HG02970 (cell line): ENCODE results near the gene PRPF38B.
A peak's percentile ranks its signal among the peaks of the same experiment; 100 is the strongest.
"Not testable (repeated sequence)": the region's sequence is repeated elsewhere in the genome, so short reads cannot be mapped to it uniquely, and the experiment has no call there.

ENCODE experiments used
- ATAC-seq: cut with Tn5 transposase; IDR thresholded peaks from one replicate; pipeline ENCODE4 v1.9.1; 2021; ENCODE audit warnings: mild to moderate bottlenecking, moderate library complexity, moderate number of reproducible peaks; ENCODE audit not compliant: unreplicated experiment, low FRiP score

The PRPF38B gene, protein sequence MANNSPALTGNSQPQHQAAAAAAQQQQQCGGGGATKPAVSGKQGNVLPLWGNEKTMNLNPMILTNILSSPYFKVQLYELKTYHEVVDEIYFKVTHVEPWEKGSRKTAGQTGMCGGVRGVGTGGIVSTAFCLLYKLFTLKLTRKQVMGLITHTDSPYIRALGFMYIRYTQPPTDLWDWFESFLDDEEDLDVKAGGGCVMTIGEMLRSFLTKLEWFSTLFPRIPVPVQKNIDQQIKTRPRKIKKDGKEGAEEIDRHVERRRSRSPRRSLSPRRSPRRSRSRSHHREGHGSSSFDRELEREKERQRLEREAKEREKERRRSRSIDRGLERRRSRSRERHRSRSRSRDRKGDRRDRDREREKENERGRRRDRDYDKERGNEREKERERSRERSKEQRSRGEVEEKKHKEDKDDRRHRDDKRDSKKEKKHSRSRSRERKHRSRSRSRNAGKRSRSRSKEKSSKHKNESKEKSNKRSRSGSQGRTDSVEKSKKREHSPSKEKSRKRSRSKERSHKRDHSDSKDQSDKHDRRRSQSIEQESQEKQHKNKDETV

DNA sequence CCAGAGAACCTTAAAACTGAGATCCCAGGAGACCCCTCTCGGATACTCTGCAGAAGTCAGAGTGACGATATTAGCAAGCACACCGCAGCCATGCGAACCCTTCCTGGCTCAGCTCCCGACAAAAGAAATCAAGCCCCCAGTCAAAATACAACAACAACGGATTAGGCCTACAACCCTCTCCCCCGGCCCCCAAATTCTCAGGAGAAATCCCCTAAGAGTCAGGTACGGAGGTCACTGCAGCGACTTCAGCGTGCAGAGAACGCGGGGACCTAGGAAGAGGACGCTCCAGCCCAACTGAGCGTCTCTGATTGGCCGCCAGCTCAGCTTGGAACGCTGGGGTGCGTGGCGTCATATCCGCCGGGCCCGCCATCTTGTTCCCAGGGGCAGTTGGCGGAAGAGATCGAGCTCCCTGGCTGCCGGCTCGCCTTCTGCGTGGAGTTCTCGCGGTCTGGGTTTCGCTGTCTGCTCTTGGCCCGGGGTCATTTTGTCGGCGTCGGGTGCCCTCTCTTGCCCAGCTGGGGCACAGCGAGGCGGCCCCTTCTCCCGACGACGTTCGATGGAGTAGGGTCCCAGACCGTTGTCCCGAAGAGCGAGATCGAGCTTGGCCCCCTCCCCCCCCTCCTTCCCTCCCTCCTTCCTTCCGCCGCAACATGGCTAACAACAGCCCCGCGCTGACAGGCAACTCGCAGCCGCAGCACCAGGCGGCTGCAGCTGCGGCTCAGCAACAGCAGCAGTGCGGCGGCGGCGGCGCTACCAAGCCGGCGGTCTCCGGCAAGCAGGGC lies at the start of gene PRPF38B:
Gene PRPF38B, plus strand, starts transcription at position 369 of the 782 bp plus-strand sequence. Its CDS starts 282 bp downstream, at position 651.
- peak; percentile 93 for ATAC-seq

DNA sequence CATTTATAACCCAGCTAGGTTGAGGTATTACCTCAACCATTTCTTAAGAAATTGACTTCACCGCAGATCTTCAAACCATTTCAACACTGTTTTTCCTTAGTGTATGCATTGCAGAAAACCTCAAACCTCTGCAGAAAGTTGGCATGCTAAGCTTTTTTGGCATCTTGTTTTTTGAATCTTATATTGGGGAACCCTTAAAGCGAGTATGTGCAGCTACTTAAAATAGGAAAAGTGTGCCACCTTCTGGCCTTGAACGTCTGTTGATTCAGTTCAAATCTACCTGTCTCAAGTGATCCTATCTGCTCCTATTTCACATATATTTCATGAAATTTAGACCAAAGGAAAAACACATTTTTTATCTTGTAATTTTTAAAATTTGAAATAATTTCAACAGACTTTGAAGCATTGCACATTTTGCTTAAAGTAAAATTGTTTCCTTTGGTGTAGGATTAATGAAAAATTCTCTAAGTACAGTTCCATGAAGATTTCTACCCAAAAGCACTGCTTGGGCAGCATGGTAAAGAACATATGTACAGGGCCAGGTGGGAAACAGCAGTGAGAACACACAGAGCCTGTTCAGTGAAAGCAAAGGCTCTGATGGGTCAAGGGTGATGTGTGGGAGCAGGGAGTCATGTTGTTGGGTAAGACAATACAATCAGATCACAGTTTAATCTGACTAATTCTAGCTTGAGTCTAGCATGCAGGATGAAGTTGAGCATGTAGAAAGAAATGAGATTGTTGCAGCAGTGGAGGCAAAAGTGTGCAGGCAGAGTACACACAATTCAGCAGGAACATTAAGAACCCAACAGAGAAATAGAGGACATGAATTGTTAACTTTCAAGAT lies 48.4 kb upstream of the PRPF38B start:
- ATAC-seq = no peak

DNA sequence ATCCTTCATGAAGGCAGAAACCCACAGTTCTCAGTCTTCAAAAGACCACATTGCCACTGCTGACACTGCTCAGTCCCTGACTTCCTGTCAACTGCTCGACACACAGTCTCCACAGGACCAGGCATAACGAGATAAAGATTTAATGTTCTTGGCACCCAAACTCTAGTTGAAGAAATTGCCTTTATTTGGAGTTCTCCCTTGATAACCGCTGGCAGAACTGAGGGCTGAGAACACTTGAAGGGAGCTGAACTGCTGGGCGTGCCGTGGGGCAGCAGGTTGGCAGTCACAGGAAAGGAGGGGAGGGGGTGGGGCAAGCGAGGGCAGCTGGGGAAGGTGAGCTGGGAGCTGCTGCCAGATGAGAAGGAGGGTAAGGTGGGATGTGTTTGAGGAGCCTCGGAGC lies 47.1 kb upstream of the PRPF38B start:
- no peak for ATAC-seq

DNA sequence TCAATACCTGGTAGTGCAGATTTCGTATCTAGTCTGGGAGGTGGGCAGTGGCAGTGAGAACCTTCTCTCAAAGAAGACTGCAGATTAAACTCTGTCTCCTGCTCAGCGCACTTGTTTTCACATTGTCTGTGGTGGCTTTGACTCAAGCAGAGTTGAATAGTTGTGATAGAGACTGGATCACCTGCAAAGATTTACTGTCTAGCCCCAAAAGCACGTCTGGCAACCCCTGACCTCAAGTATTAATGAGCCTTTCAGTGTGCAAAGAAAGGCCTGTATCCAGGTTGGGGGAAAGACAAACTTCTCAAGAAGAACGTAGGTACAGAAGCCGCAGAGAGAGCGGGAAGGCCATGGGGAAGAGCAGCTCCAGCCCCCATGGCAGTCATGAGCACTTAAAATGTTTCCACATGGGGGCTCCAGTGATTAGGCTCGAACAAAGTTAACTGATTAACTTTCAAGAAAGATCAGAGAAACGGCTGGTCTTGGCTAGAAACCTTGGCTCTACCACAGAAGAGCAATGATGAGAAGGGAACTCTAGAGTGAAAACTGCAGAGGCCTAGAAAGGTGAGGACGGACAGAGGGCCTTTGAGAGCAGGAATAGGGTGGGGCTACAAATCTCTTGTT lies 46.4 kb upstream of the PRPF38B start:
- no peak for ATAC-seq

DNA sequence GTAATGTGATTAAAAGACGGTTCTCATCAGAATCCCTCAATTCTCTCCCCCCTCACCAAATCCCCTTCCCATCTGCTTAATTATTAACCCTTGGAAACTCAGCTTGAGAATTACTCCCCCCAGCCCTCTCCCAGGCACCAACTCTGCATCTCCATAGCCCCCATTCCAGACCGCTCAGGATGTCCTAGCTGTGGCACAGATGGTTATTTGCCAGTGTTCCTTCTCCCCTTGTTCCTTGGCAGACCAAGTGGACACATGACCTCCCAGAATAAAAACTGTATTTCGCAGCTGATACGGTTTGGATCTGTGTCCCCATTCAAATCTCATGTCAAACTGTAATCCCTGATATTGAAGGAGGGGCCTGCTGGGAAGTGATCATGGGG lies 45.9 kb upstream of the PRPF38B start:
- no peak for ATAC-seq

DNA sequence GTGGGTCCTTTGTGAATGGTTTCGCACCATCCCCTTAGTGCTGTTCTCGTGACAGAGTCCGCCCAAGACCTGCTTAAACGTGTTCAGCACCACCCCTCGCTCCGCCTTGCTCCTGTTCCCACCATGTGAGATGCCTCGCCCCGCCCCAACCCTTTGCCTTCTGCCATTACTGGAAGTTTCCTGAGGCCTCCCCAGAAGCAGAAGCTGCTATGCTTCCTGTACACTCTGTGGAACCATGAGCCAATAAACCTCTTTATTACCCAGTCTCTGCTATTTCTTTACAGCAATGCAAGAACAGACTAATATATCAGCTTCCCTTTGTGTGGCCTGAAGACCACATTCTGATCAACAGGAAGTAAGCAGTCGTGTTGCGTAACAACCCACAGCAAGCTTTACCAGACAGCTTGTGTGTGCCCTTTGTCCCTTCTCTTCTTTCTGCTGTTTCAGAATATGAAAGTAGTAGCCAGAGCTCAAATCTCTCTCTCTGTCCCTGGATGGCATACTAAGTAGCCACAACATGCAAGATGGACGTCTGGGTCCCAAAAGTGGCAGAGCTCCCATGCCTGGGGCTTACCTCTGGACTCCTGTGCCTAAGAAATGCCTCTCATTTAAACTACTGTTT lies 45.4 kb upstream of the PRPF38B start:
- no peak for ATAC-seq

DNA sequence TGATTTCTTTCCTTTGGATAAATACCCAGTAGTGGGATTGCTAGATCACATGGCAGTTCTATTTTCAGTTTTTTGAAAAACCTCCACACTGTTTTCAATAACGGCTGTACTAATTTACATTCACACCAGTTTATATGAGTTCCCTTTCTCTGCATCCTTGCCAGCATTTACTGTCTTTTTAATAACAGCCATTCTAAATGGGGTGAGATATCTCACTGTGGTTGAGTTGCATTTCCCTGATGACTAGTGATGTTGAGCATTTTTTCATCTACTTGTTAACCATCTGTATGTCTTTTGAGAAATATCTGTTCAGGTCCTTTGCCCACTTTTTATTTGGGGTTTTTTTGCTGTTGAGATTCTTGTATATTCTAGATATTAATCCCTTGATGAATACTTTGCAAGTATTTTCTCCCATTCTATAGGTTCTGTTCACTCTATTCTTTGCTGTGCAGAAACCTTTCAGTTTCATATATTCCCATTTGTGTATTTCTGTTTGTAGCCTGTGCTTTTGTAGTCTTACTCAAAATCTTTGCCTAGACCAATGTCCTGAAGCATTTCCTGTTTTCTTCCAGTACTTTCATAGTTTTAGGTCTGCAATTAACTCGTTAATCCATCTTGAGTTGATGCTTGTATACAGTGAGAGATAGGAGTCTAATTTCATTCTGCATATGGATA lies 38.5 kb upstream of the PRPF38B start:
- ATAC-seq = no peak

DNA sequence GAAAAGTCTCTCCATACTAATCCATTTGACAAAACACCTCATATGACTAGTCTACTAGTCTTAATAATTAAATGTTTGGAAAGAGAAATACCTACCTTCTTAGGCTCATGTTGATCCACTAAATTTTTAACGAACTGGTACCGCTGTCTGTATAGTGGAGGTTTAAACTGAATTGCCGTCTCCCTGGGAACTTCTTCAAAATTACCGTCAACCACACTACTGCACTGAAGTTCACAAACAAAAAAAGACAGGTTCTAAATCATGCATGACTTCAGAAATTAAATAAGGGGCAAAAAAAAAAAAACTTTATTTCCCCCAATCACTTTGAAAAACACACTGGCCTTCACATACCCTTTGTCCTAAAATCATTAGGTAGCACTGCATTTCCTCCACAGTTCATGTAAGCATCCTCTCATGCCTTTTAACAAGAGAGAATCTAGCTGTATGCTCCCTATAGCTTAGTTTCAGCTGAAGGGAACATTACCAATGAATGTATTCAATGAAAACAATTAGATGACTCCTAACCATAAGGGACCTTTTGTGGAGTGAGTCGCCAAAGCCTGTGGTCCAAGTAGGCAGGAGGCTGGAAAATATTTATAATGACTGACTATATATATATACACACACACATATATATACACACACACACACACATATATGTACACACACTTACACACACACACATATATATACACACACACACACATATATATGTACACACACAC lies 34.6 kb upstream of the PRPF38B start:
- ATAC-seq = no peak

DNA sequence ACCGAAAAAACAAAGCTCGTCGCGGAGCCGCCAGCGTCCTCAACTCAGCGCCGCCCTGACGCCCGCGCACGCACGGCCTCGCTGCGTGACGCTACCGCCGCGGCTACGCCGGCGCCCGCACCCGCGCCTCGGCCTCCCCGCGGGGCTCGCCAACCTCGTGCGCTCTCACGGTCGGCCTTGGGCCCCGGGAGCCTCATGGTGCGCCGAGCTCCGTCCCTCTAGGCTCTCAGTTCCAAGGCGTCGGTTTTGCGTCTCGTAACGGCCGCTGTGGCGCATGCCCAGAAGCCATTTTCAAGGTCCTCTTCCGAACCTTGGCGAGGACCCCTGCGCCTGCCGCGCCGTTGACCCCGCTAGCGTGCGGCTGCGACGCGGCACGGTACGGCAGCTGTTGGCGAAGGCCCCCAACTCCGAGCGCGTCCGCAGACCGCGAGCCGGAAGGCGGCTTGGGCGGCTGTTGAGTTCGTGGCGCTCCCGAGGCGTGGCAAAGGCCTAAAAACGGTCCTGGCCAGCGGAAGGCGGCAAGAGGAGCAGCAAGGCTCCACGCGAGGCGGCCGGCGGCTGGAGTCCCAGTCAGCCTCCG lies 31.0 kb upstream of the PRPF38B start, which contains the start of gene HENMT1:
Gene HENMT1, minus strand, starts transcription at position 64 of the 580 bp plus-strand sequence. CDS start 1,209 bp downstream, outside the sequence.
- ATAC-seq = peak; percentile 78

DNA sequence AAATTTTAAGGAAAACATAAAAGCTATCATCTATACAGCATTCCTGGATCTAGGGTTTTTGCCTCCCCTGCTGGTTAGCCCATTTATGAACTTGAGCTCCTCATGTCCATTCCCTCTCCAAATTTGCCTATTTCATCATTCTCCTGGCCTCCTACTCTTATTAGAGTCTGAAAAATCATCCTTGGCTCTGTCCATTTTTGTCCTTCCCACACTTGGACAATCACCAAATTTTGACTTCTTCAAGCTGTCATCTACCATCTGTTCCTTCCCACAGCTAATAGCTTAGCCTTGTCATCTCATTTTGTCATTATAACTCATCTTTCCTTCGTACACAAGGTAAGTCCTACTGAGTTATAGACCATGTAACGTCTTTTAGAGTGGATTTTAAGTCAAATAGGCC lies 29.0 kb upstream of the PRPF38B start:
- ATAC-seq = no peak

DNA sequence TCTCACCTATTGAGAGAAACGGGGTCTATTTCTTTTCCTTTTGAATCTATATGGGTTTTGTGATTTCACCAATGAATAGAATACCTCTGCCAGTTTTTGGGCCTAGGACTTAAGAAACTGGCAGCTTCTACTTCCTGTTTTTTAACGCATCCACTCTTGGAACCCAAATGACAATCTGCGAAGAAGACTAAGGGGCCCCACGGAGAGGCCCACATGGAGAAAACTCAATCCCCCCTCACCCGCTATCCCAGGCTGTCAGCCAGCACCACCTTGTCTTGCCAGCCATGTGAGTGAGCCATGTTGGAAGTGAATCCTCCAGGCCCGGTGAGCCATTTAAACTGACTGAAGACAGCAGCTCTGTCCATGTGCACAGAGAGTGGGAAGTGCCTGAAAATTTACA lies 27.6 kb upstream of the PRPF38B start:
- no peak for ATAC-seq

DNA sequence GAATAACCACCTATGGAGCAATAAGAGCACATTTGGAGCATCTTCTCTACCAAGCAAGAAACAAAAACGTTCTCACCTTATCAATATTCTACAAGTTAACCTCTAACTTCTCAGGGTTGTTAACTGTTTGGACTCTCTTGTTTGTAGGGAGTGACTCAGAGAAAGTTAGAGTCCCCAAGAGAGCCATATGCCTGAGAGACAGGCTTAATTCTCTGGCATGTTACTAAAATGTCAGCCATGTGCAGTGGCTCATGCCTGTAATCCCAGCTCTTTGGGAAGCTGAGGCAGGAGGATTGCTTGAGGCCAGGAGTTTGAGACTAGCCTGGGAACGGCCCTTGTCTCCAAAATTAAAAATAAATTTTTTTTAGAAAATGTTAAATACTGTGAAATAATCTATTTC lies 27.0 kb upstream of the PRPF38B start:
- no peak for ATAC-seq

DNA sequence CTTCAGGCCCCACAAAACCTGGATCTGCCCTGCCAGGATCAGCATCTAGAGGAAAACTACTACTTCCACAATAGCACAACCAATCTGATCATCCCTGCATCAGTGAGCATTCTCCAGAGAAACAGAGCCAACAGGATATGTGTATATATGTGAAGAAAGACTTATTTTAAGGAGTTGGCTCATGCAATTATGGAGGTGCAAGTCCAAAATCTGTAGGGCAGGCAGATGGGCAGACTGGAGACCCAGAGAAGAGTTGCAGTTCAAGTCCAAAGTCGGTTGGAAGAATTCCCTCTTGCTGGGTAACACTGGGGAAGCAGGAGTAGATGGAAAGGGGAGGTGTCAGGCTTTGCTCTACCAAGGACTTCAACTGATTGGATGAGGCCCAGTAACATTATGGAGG lies 26.3 kb upstream of the PRPF38B start:
- no peak for ATAC-seq

DNA sequence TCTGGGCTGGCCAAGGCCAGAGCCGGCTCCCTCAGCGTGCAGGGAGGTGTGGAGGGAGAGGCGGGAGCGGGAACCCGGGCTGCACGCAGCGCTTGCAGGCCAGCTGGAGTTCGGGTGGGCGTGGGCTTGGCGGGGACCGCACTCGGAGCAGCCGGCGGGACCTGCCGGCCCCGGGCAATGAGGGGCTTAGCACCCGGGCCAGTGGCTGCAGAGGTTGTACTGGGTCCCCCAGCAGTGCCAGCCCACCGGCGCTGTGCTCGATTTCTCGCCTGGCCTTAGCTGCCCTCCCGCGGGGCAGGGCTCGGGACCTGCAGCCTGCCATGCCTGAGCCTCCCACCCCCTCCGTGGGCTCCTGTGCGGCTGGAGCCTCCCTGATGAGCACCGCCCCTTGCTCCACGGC lies 24.7 kb upstream of the PRPF38B start:
- ATAC-seq = not testable (repeated sequence)

DNA sequence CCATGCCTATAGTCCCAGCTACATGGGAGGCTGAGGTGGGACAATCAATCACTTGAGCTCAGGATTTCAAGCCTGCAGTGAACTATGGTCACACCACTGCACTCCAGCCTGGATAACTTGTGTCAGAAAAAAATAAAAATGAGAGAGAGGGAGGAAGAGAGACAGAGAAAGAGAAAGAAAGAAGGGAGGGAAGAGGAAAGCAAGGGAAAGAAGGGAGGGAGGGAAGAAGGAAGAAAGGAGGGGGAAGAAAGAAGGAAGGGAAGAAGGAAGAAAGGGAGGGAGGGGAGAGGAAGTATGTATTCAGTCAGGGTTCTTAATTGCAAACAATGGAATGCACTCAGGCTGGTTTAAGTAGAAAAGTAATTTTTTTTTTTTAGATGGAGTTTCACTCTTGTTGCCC lies 23.3 kb upstream of the PRPF38B start:
- ATAC-seq = no peak

DNA sequence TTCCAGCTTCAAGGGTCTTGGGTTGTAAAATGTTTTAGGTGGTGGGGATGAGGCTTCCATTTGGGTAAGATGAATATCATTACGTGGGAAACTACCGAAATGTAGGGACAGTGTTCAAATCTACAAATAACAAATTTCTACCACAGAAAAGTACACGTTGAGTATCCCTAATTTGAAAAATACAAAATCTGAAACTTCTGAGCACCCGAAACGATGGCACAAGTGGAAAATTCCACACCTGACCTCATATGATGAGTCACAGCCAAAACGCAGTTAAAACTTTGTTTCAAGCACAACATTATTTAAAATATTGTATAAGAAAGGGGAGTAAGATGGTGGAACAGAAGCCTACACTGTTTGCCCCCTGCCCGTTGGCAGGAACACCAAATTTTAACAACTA lies 22.4 kb upstream of the PRPF38B start:
- ATAC-seq = no peak

DNA sequence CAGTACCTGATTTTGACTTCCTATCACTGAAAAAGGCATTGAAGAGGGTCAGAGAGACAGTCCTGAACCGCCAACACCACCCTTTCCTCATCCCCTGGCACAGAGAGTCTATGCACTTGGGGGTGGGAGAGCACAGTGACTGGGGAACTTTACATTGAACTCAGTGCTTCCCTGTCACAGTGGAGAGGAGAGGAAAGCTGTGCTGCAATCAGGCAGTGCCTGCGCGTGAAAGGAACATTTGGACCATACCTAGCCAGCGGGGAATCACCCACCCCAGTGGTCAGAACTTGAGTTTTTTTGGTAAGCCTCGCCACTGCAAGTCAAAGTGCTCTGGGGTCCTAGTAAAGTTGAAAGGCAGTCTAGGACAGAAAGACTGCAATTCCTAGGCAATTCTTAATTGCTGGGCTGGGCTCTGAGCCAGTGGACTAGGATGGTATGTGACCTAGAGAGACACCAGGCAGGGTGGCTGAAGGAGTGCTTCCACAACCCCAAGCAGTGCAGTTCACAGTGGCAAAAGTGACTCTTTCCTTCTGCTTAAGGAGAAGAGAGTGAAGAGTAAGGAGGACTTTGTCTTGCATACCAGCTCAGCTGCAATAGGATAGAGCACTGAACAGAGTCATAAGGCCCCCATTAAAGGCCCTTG lies 21.9 kb upstream of the PRPF38B start:
- no peak for ATAC-seq

DNA sequence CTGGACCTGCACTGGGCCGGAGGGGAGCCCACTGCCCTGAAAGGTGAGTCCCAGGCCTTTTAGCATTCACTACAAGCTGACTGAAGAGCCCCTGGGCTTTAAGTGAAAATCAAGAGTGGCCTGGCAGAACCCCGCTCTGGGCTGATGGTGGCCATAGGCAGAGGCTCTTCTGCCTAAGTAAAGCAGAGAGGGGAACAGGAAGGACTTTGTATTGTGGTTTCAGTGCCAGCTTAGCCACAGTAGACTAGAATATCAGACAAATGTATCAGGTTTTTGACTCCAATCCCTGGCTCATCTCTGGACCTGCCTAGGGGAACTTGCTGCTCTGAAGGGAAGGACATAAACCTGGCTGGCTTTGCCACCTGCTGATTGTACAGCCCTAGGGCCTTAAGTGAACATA lies 21.0 kb upstream of the PRPF38B start:
- no peak for ATAC-seq
